ENCODE results near the gene TOLLIP. TPM values are rescaled to one million over a fixed set of nuclear protein-coding genes. Genes with fewer than 3 reads are reported as not detected.

Gene TOLLIP
- total RNA-seq, 6 donors from 2014 or later: 39.5 to 97.4 (median 53.4) TPM

DNA sequence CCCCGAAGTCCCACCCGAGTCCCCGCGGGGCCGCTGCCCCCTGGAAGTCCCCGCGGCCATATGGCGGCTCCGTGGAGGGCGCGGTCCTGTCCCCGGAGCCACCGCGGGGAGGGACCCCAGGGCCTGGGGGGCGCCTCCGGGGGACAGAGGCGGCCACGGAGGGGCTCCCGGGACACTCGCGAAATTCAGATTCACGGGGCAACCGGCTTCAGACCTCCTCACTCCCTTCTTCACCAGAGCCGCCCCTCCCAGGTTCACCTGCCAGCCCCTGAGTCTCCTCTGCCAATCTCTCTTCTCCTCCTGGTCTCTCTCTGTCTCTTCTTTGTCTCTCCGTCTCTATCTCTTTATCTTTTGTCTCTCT lies 28.2 kb upstream of the TOLLIP start:
- Histone ChIP-seq H3K27ac (peak overlapping the region in 1 of 4 donors; percentile 77), H3K27me3 (no peaks in the 10 kb centered on the region), H3K4me3 (peak overlapping the region in 1 of 4 donors; percentile 56), H3K9me3 (no peaks in the 10 kb centered on the region), H3K4me1 (peaks cover 13 to 33% (median 21%) of the 10 kb centered on the region in 4 donors), H3K36me3 (no peaks in the 10 kb centered on the region)
- no peak for ATAC-seq (ENCODE audit: low FRiP score in 2 of 2)
- WGBS, 2 donors: 51 to 53% methylated on average over 15 to 25 of the region's 25 CpGs
- TF ChIP-seq EP300 (IDR thresholded peaks at IDR 0.05) (no peak), POLR2AphosphoS5 (IDR thresholded peaks at IDR 0.05) (no peak), POLR2A (IDR thresholded peaks at IDR 0.05) (no peak)
- TF ChIP-seq, protein P1, sequence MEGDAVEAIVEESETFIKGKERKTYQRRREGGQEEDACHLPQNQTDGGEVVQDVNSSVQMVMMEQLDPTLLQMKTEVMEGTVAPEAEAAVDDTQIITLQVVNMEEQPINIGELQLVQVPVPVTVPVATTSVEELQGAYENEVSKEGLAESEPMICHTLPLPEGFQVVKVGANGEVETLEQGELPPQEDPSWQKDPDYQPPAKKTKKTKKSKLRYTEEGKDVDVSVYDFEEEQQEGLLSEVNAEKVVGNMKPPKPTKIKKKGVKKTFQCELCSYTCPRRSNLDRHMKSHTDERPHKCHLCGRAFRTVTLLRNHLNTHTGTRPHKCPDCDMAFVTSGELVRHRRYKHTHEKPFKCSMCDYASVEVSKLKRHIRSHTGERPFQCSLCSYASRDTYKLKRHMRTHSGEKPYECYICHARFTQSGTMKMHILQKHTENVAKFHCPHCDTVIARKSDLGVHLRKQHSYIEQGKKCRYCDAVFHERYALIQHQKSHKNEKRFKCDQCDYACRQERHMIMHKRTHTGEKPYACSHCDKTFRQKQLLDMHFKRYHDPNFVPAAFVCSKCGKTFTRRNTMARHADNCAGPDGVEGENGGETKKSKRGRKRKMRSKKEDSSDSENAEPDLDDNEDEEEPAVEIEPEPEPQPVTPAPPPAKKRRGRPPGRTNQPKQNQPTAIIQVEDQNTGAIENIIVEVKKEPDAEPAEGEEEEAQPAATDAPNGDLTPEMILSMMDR (IDR thresholded peaks at IDR 0.05): no peak
- DNase-seq: no peak

DNA sequence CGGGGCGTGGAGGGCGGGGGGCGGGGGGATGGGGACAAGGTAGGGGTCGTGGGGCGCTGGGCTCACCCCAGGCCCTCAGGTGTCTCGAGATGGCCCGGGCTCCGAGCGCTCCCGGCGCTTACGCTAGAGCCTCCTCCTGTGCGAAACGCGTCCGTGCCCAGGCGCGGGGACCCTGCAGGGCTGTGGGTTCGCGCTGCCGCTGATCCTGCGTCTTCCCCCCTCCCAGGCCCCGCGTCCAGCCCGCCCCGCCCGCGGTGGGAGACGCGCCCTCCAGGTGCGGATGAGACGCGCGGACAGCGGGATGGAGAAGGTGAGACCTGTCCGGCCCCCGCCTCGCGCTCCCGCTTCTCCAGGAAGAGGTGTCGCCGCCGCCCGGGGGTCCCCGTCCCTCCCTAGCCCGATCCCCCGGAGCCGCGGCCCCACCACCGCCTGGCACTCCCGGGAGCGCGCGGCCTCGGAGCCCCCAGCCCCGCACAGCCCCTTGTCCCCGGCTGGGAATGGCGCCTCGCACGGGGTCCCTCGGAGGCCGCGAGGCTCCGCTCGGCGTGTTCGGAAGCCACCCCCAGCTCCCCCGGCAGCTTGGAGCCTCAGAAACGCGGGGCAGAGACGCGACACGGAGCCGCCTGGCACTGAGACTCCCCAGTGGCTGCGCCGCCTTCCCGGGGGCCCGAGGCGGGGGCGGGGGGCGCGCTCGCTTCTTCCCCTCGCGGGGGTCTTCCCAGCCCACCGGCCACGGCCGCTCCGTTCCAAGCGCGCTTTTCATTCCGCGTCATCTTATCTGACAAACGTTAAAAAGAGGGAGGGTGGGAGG lies 27.6 kb upstream of the TOLLIP start:
- no peaks in the 10 kb centered on the region for H3K36me3 ChIP-seq
- peak in 1 of 2 donors; percentile 92 for DNase-seq
- peak overlapping the region; percentile 54 to 77 (median 64) for H3K27ac ChIP-seq
- peaks cover 13 to 33% (median 21%) of the 10 kb centered on the region in 4 donors for H3K4me1 ChIP-seq
- H3K9me3 ChIP-seq: no peaks in the 10 kb centered on the region
- no peaks in the 10 kb centered on the region for H3K27me3 ChIP-seq
- TF ChIP-seq POLR2AphosphoS5 (IDR thresholded peaks at IDR 0.05) (no peak), EP300 (IDR thresholded peaks at IDR 0.05) (no peak), POLR2A (IDR thresholded peaks at IDR 0.05) (no peak)
- TF ChIP-seq, protein P1 (IDR thresholded peaks at IDR 0.05): no peak
- ATAC-seq (ENCODE audit: low FRiP score in 2 of 2): peak; percentile 43 to 47
- peak overlapping the region in 3 of 4 donors; percentile 41 to 56 (median 50) for H3K4me3 ChIP-seq
- WGBS, 2 donors: 19 to 36% methylated on average over 7 to 29 of the region's 95 CpGs

DNA sequence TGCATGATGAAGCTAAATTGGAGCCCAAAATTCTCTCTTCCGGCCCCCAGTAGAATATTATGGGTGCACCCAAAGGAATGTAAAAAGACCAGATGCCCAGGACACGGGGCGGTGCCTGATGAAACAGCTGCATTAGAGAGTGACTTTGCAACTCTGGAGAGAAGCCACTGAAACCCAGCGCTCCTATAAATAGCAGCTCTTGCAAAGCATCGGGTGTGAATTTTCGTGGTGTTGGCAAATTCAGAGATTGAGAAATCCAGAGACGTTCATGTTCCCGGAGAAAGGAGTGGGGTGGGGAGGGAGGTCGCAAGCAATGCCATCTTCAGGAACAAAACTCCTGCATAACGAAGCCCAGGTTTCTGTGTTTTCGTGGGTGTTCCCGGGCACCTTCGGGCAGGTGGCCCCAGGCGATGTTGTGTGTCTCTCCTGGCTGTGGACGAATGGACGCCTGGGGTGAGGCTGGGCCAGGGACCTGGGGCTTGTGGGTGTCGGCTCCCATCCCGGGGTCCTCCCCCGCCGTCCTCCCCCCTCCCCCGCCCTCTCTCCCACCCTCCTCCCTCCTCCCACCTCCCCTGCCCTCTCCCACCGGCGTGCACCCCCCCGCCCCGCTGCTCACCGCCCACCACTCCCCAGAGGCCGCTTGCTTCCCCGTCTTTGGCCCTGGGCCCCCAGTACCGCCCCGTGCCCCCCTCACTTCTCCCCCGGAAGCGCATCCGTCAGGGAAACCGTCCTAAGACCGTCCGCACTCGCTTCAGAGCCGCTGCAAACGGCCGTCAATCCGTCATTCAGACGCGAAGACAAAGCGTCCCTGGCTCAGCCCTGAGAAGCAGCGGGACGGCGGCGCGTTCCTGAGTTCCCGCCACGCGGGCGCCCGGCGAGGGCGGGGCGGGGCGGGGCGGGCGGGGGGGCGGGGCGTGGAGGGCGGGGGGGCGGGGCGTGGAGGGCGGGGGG lies 26.7 kb upstream of the TOLLIP start:
- Histone ChIP-seq H3K9me3 (no peaks in the 10 kb centered on the region), H3K27me3 (no peaks in the 10 kb centered on the region), H3K27ac (peak overlapping the region; percentile 79 to 87 (median 85)), H3K4me1 (peaks cover 13 to 33% (median 21%) of the 10 kb centered on the region in 4 donors), H3K4me3 (peak overlapping the region; percentile 41 to 58 (median 52)), H3K36me3 (no peaks in the 10 kb centered on the region)
- peak; percentile 57 to 85 for ATAC-seq (ENCODE audit: low FRiP score in 2 of 2)
- peak; percentile 87 to 88 for DNase-seq
- WGBS, 2 donors: 1% methylated on average over 18 to 27 of the region's 66 CpGs
- peak; percentile 44 to 68 for TF ChIP-seq POLR2AphosphoS5 (IDR thresholded peaks at IDR 0.05)
- no peak for TF ChIP-seq POLR2A (IDR thresholded peaks at IDR 0.05)
- peak in 1 of 4 donors; percentile 54 for TF ChIP-seq EP300 (IDR thresholded peaks at IDR 0.05)

DNA sequence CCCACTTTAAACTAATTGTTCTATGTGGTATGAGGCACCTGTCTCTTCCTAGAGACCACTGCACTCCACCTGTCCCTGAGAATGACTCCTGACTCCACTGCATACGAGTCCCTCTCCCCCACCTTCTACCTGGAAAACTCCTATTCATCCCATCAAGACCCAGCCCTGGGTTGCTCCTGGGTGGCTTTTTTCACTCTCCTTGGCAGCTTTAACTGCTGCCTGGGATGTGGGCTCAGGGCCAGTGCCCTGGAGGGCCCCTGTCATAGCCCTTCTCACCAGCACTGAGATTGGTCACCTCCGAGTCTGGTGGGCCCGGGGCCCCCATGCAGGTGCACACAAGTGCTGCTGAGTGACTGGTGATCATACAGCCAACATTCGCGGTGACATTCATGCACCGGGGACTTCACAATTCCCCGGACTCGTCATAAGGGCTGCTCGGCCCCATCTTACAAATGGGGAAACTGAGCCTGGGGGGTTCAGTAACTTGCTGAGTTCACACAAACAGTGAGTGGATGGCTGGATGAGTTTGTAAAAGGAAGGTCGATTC lies 25.9 kb upstream of the TOLLIP start:
- Histone ChIP-seq H3K27me3 (no peaks in the 10 kb centered on the region), H3K4me1 (peaks cover 13 to 33% (median 21%) of the 10 kb centered on the region in 4 donors), H3K9me3 (no peaks in the 10 kb centered on the region), H3K27ac (peak overlapping the region in 2 of 4 donors; percentile 16 to 85), H3K36me3 (no peaks in the 10 kb centered on the region), H3K4me3 (peak overlapping the region in 2 of 4 donors; percentile 51 to 58)
- ATAC-seq (ENCODE audit: low FRiP score in 2 of 2) (no peak), DNase-seq (peak in 1 of 2 donors; percentile 51)
- TF ChIP-seq, protein P1 (IDR thresholded peaks at IDR 0.05): no peak
- TF ChIP-seq POLR2A (IDR thresholded peaks at IDR 0.05) (no peak), POLR2AphosphoS5 (IDR thresholded peaks at IDR 0.05) (no peak), EP300 (IDR thresholded peaks at IDR 0.05) (no peak)
- 64 to 70% methylated on average over 10 of the region's 10 CpGs for WGBS, 2 donors
